Brain microvascular endothelial cell (primary cell): ENCODE data around the gene BRD1.

Experiments used
- DNase-seq: peaks from one replicate; pipeline ENCODE4 v3.0.0-alpha.2; 2020
- H3K27ac ChIP-seq: fragments of 250-450 bp; sonication (Bioruptor Pico); 2 replicates; pipeline ENCODE4 v1.5.1; 2020; ENCODE audit warnings: mild to moderate bottlenecking, moderate library complexity
- H3K27me3 ChIP-seq: fragments of 250-450 bp; sonication (Bioruptor Pico); replicated peaks from 2 replicates; pipeline ENCODE4 v1.5.1; 2020; ENCODE audit warnings: mild to moderate bottlenecking
- H3K36me3 ChIP-seq: fragments of 250-450 bp; sonication (Bioruptor Pico); replicated peaks from 2 replicates; pipeline ENCODE4 v1.5.1; 2020; ENCODE audit warnings: mild to moderate bottlenecking
- H3K4me3 ChIP-seq: 2 replicates; pipeline ENCODE4 v1.5.1; 2011; ENCODE audit warnings: low read depth, mild to moderate bottlenecking, control low read depth, low read length, moderate library complexity
- CTCF ChIP-seq: IDR thresholded peaks from 2 replicates; pipeline ENCODE4 v1.5.1; 2011; ENCODE audit warnings: low read depth, mild to moderate bottlenecking, moderate library complexity, low read length, control low read depth, inconsistent platforms; ENCODE audit errors: missing control alignments
- in situ Hi-C: cut with HindIII; loops from 2 replicates; pipeline ENCODE4 v1.10.0; 2017; ENCODE audit warnings: low sequenced_read_pairs, low pct_ligation_motif_present

BRD1 gene

GRCh38 chr22:49746065-49746464 lies 81.6 kb downstream of the BRD1 start:
- DNase-seq: no peak
- H3K4me3 ChIP-seq: no peak overlapping the region
- TF ChIP-seq CTCF: no peak
- no peaks in the 10 kb centered on the region for H3K27me3 ChIP-seq
- no peaks in the 10 kb centered on the region for H3K36me3 ChIP-seq
- in situ Hi-C loops: no loop called here
- H3K27ac ChIP-seq: no peak overlapping the region

- Histone ChIP-seq H3K36me3 (no peaks in the 10 kb centered on the region), H3K27me3 (no peaks in the 10 kb centered on the region), H3K27ac (no peak overlapping the region), H3K4me3 (no peak overlapping the region)
- in situ Hi-C loops: no loop called here
- TF ChIP-seq CTCF: no peak
- DNase-seq: no peak
These were observed 87.4 kb downstream of the BRD1 start for GRCh38 chr22:49740242-49740641.

GRCh38 chr22:49739138-49739537 lies 88.5 kb downstream of the BRD1 start:
- no peak for TF ChIP-seq CTCF
- H3K27ac ChIP-seq: no peak overlapping the region
- H3K4me3 ChIP-seq: no peak overlapping the region
- in situ Hi-C loops: no loop called here
- no peaks in the 10 kb centered on the region for H3K27me3 ChIP-seq
- no peak for DNase-seq
- no peaks in the 10 kb centered on the region for H3K36me3 ChIP-seq

- Histone ChIP-seq H3K27ac (no peak overlapping the region), H3K27me3 (no peaks in the 10 kb centered on the region), H3K36me3 (no peaks in the 10 kb centered on the region), H3K4me3 (no peak overlapping the region)
- in situ Hi-C loops: no loop called here
- no peak for DNase-seq
- no peak for TF ChIP-seq CTCF
These were observed 89.1 kb downstream of the BRD1 start for GRCh38 chr22:49738566-49738965.

- Histone ChIP-seq H3K4me3 (no peak overlapping the region), H3K36me3 (no peaks in the 10 kb centered on the region), H3K27me3 (no peaks in the 10 kb centered on the region), H3K27ac (no peak overlapping the region)
- no peak for TF ChIP-seq CTCF
- no peak for DNase-seq
- in situ Hi-C loops: no loop called here
These were observed 89.7 kb downstream of the BRD1 start for GRCh38 chr22:49738006-49738405.

GRCh38 chr22:49737101-49737551 lies 90.5 kb downstream of the BRD1 start:
- H3K27ac ChIP-seq: no peak overlapping the region
- in situ Hi-C loops: no loop called here
- no peaks in the 10 kb centered on the region for H3K27me3 ChIP-seq
- DNase-seq: no peak
- TF ChIP-seq CTCF: no peak
- H3K4me3 ChIP-seq: no peak overlapping the region
- no peaks in the 10 kb centered on the region for H3K36me3 ChIP-seq
